K562 treated with DMSO at 1 percent for 48 hours (cell line): ENCODE results near the gene SHLD2. TPM values are rescaled to one million over a fixed set of nuclear protein-coding genes. Genes with fewer than 3 reads are reported as not detected.

Source experiments
- total RNA-seq: library from RNA; unstranded; fragments of 300-600 nt; gene quantifications from 2 replicates; pipeline ENCODE4 v1.2.3, GENCODE V29; 2022; ENCODE audit warnings: low replicate concordance; ENCODE audit errors: extremely low read depth

The SHLD2 gene, protein sequence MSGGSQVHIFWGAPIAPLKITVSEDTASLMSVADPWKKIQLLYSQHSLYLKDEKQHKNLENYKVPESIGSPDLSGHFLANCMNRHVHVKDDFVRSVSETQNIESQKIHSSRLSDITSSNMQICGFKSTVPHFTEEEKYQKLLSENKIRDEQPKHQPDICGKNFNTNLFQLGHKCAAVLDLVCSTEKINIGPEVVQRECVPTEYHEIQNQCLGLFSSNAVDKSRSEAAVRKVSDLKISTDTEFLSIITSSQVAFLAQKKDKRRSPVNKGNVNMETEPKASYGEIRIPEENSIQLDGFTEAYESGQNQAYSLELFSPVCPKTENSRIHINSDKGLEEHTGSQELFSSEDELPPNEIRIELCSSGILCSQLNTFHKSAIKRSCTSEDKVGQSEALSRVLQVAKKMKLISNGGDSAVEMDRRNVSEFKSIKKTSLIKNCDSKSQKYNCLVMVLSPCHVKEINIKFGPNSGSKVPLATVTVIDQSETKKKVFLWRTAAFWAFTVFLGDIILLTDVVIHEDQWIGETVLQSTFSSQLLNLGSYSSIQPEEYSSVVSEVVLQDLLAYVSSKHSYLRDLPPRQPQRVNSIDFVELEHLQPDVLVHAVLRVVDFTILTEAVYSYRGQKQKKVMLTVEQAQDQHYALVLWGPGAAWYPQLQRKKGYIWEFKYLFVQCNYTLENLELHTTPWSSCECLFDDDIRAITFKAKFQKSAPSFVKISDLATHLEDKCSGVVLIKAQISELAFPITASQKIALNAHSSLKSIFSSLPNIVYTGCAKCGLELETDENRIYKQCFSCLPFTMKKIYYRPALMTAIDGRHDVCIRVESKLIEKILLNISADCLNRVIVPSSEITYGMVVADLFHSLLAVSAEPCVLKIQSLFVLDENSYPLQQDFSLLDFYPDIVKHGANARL
- total RNA-seq, result not detected in 2 replicates

GRCh38 chr10:87094373-87095235, at the start of gene SHLD2, which contains the start of gene GLUD1:
SHLD2 (plus strand) TSS chr10:87095206; CDS start chr10:87151355, 56,149 bp downstream.
GLUD1 (minus strand) TSS chr10:87094843; CDS start chr10:87094769, 74 bp downstream.

GRCh38 chr10:87225148-87225547, 130.1 kb downstream of the SHLD2 start, which contains the start of gene NUTM2A:
NUTM2A (plus strand) TSS chr10:87225448; CDS start chr10:87225831, 383 bp downstream.

Other genes with a start within 250 kb of the SHLD2 start
- not detected in 2 replicates for gene MMRN2, start 137.6 kb upstream of the SHLD2 start, total RNA-seq
- gene SNCG, start 136.6 kb upstream of the SHLD2 start, total RNA-seq, result not detected in 2 replicates
- not detected in 2 replicates for gene ADIRF, start 126.7 kb upstream of the SHLD2 start, total RNA-seq
- not detected in 2 replicates for gene FAM25A, start 74.9 kb upstream of the SHLD2 start, total RNA-seq
- gene GLUD1, start 363 bp upstream of the SHLD2 start, total RNA-seq, result 123 TPM in 1 of 2 replicates, not detected in the other
- gene NUTM2A, start 130.2 kb downstream of the SHLD2 start, total RNA-seq, result not detected in 2 replicates